Stimulated activated memory B cell treated with anti-CD40 and anti-IgM and Interleukin-4, amounts not matched to agents 10 μg/mL and 1 μg/mL and 100 μg/mL, for 72 hours (primary cell): ENCODE results near the gene TMIGD2.

Experiments
- ATAC-seq: fragments of 150-1000 bp; cut with Tn5 transposase; 2 replicates; pipeline ENCODE4 v1.10.0; 2021
- H3K27ac Mint-ChIP-seq: one replicate; pipeline ENCODE4 v1.8.0; 2022; ENCODE audit warnings: mild to moderate bottlenecking, mixed read lengths
- H3K27me3 Mint-ChIP-seq: one replicate; pipeline ENCODE4 v1.8.0; 2022; ENCODE audit warnings: mixed read lengths
- H3K36me3 Mint-ChIP-seq: one replicate; pipeline ENCODE4 v1.8.0; 2022; ENCODE audit warnings: mixed read lengths
- H3K4me1 Mint-ChIP-seq: one replicate; pipeline ENCODE4 v1.8.0; 2022; ENCODE audit warnings: mixed read lengths
- H3K4me3 Mint-ChIP-seq: one replicate; pipeline ENCODE4 v1.8.0; 2022; ENCODE audit warnings: mild to moderate bottlenecking, moderate library complexity, mixed read lengths
- H3K9me3 Mint-ChIP-seq: one replicate; pipeline ENCODE4 v1.8.0; 2022; ENCODE audit warnings: mixed read lengths

Gene TMIGD2

DNA sequence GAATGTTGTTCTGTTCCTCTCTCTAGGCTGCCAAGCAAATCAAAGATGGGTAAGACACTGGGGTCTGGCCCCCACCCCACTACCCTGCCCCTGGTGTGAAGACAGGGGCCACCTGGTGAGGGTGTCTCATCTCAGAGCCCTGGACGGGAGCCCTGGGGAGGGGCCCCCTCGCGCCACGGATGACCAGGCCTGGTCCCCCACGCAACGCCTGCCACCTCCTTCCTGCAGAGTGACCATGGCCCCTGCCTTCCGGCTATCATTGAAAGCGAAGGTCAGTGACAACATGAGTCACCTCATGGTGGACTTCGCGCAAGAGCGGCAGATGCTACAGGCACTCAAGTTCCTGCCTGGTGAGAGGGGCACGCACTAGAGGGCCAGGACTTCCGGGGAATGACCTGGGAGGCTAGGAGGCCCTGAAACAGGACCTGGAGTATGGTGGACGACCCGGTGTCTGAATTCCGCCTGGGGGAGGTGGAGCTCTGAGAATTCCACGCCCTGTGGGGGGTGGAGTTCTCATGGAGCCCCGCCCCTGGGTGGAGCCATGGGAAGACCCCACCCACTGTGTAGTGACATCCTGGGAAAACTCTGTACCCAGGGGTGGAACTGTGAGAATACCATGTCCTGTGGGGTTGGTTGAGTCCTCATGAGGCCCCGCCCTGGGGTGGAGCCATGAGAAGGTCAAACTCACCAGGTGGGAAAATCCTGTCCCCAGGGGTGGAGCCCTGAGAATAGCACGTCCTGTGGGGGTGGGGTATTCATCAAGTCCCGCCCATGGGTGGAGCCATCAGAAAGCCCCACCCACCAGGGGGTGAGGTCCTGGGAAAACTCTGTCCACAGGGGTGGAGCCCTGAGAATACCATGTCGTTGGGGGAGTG lies 8.3 kb upstream of the TMIGD2 start:
- Mint-ChIP-seq H3K9me3 (no peaks in the 10 kb centered on the region), H3K4me3 (no peak overlapping the region), H3K27ac (no peak overlapping the region), H3K27me3 (peaks cover 17% of the 10 kb centered on the region), H3K4me1 (peaks cover under 1% of the 10 kb centered on the region), H3K36me3 (no peaks in the 10 kb centered on the region)
- ATAC-seq = peak; percentile 39

DNA sequence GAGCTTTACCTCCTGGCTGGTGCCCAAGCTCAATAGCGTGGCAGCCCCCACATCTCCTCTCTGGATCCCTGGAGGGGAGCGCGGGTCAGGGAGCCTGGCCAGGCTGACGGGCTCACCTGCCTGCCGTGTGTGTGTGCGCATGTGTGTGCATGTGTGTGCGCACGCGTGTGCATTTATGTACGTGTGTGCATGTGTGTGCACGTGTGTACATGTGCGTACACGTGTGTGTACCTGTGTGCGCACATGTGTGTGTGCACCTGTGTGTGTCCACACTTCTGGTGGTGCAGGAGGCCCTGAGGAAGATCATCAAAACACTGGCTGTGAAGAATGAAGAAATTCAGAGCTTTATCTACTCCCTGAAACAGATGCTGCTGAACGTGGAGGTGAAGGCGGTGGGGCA lies 3.5 kb upstream of the TMIGD2 start:
- peaks cover 37% of the 10 kb centered on the region for H3K27me3 Mint-ChIP-seq
- peak overlapping the region; percentile 62 for H3K27ac Mint-ChIP-seq
- peak overlapping the region; percentile 68 for H3K4me3 Mint-ChIP-seq
- no peaks in the 10 kb centered on the region for H3K36me3 Mint-ChIP-seq
- H3K4me1 Mint-ChIP-seq = peaks cover 6% of the 10 kb centered on the region
- no peaks in the 10 kb centered on the region for H3K9me3 Mint-ChIP-seq
- ATAC-seq = no peak

DNA sequence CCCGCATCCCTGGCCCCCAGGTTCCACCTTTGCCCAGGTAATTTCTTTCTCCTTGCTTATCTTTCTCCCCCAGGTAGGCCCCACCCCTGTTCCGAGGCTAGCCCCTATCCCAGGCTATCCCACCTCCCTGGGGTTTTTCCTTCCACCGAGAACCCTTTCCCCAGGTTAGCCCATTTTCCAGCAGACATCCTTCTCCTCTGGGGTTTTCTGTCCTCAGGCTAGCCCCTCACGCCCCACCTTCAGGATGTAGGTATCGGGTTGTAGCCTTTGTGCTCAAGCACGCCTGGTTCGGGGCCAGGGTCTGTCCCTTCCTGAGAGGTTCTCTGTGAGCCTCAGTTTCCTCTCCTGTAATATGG lies 3.0 kb upstream of the TMIGD2 start:
- H3K9me3 Mint-ChIP-seq = no peaks in the 10 kb centered on the region
- H3K4me3 Mint-ChIP-seq = peak overlapping the region; percentile 68
- H3K27me3 Mint-ChIP-seq = peaks cover 41% of the 10 kb centered on the region
- ATAC-seq = no peak
- H3K4me1 Mint-ChIP-seq = peaks cover 6% of the 10 kb centered on the region
- H3K27ac Mint-ChIP-seq = peak overlapping the region; percentile 62
- H3K36me3 Mint-ChIP-seq = no peaks in the 10 kb centered on the region

DNA sequence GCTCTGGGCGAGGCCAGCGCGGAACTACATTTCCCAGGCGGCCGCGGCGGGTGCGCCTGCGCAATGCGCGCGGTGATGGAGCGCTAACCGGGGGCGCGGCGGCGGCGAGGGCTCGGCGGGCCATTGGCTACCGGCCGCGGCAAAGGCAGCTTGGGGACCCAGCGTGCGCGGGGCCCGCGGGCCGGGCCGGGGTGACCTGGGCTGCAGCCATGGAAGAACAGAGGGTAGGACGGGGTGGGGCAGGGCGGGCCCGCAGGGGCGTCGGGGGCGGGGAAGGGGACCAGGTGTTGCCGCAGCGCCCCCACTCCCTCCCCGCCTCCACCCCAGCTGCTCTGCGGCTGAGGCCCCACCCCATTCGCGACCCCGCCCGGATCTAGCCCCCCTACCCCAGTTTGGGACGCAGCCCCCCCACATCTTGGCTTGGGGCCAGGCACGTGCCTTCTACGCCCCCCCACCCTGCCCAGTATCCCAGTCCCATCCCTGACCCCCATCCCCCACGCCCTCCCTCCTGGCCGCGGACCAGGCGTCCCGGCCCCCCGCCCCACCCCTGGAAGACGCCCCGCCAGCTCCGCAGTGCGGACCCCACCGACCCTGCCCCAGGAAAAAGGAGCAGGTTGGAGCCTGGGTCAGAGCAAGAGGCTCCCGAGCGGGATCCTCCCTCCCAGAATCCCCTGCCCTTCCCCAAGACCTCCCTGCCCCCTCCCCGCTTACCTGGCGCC lies 2.5 kb upstream of the TMIGD2 start, which contains the start of gene FSD1:
FSD1 (plus strand) TSS at position 61 of the 719 bp plus-strand sequence; CDS start at position 210, 149 bp downstream.
- peak within 1 kb of the TSS; percentile 68 for H3K4me3 Mint-ChIP-seq
- H3K36me3 Mint-ChIP-seq = no peaks in the 10 kb centered on the region
- peak within 1 kb of the TSS; percentile 62 for H3K27ac Mint-ChIP-seq
- peaks cover 43% of the 10 kb centered on the region for H3K27me3 Mint-ChIP-seq
- ATAC-seq = peak; percentile 82
- peaks cover 6% of the 10 kb centered on the region for H3K4me1 Mint-ChIP-seq
- no peaks in the 10 kb centered on the region for H3K9me3 Mint-ChIP-seq

DNA sequence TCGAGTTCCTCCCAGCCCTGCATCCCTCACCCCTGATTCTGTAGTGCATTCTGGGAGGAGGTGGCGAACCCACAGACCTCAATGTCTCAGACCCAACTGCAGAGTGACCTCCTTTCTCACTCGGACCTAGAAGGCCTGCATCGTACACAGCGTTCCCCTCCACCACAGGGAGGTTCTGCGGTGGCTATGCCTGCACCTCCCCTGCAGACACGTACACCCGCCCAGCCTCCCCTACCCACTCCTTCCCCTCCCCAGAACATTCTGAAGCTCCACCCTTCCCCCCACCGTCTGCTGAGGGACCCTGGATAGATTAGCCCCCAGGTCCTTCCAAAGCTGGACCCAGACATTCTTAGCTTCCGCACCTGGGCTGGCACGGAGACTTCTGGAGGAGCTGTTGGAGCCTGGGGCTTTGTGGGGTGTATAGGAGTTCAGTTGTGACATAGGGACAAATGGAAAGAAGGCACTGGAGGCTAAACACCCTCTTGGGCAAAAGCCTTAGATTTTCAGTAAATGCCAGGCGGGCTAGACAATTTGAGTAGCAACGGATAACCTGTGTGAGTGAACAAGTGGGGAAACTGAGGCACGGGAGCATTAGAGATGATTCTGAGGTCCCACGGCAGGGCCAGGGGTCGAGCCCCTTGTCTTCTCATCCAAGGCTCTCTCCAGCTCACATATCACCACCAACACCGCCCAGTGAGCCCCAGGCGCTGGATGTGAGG lies 1.8 kb upstream of the TMIGD2 start:
- H3K4me3 Mint-ChIP-seq = no peak overlapping the region
- H3K4me1 Mint-ChIP-seq = peaks cover 6% of the 10 kb centered on the region
- no peak overlapping the region for H3K27ac Mint-ChIP-seq
- H3K36me3 Mint-ChIP-seq = no peaks in the 10 kb centered on the region
- no peaks in the 10 kb centered on the region for H3K9me3 Mint-ChIP-seq
- no peak for ATAC-seq
- H3K27me3 Mint-ChIP-seq = peaks cover 43% of the 10 kb centered on the region

DNA sequence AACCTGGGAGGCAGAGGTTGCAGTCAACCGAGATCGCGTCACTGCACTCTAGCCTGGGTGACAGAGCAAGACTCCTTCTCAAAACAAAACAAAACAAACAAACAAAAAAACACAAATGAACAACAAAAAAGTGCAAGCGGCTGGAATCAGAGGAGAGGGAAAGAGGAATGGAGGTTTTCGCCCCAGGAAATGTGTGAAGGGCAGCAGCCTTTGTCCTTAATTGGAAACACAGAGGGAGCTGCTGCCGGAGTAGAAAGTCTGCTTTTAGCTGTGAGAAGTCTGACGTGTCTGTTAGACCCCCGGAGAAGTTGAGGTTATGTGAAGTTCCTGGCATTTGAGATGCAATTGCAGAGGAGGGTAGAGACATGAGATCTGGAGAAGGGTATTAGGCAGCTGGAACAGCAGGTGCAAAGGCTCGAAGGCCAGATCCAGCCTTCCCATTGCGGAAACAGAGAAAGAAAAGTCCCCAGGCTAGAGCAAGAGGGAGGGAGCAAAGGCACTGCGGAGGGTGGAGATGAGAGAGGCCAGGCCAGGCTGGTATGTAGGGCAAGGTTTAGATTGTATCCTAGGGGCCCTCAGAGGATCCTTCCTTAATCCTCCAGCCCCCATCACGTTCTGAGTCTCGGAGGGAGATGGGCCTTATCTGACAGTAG lies 473 bp downstream of the TMIGD2 start:
- H3K27ac Mint-ChIP-seq = no peak overlapping the region
- no peak overlapping the region for H3K4me3 Mint-ChIP-seq
- H3K27me3 Mint-ChIP-seq = peaks cover 40% of the 10 kb centered on the region
- H3K9me3 Mint-ChIP-seq = no peaks in the 10 kb centered on the region
- no peaks in the 10 kb centered on the region for H3K36me3 Mint-ChIP-seq
- ATAC-seq = no peak
- H3K4me1 Mint-ChIP-seq = peaks cover 6% of the 10 kb centered on the region

DNA sequence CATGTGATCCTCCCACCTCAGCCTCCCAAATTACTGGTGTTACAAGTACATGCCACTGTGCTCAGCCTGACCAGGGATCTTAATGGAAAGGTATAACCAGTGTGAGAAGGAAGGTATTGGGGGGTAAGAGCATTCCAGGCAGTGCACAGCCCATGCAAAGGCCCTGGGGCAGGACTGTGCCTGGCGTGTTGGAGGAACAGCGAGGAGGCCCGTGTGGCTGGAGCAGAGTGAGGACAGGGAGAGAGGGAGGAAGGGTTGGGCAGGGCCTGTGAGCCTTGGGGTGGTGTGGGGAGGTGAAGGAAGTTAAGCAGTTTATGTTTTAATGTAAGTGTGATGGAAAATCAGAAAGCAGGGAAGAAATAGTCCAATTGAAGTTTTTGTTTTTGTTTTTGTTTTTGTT lies 1.6 kb downstream of the TMIGD2 start:
- H3K4me1 Mint-ChIP-seq = peaks cover 11% of the 10 kb centered on the region
- ATAC-seq = no peak
- H3K27ac Mint-ChIP-seq = no peak overlapping the region
- no peak overlapping the region for H3K4me3 Mint-ChIP-seq
- peaks cover 40% of the 10 kb centered on the region for H3K27me3 Mint-ChIP-seq
- H3K36me3 Mint-ChIP-seq = no peaks in the 10 kb centered on the region
- no peaks in the 10 kb centered on the region for H3K9me3 Mint-ChIP-seq

DNA sequence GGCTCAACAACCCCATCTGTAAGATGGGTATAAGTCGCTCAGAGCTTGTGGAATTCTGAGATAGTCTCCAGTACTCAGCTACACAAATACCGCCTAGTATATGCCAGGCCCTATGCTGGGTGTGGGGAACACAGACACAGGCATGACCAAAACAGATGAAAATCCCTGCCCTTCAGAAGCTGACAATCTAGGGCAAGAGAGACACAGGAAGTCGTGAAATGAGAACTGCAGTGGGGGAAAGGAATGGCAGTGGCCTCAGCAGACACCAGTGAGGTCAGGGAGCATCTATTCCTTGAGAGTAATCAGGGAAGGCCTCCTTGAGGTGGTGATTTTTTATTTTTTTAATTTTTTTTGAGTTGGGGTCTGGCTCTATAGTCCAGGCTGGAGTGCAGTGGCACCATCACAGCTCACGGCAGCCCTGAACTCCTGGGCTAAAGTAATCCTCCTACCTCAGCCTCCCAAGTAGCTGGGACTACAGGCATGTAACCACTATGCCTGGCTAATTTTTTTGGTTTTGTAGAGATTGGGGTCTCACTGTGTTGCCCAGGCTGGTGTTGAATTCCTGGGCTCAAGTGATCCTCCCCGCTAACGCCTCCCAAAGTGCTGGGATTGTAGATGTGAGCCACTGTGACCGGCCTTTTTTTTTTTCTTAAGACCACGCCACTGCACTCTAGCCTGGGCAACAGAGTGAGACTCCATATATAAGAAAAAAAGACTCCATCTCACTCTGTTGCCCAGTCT lies 3.2 kb downstream of the TMIGD2 start:
- peaks cover 45% of the 10 kb centered on the region for H3K27me3 Mint-ChIP-seq
- H3K36me3 Mint-ChIP-seq = no peaks in the 10 kb centered on the region
- H3K9me3 Mint-ChIP-seq = no peaks in the 10 kb centered on the region
- no peak overlapping the region for H3K4me3 Mint-ChIP-seq
- H3K27ac Mint-ChIP-seq = no peak overlapping the region
- peaks cover 5% of the 10 kb centered on the region for H3K4me1 Mint-ChIP-seq
- no peak for ATAC-seq

DNA sequence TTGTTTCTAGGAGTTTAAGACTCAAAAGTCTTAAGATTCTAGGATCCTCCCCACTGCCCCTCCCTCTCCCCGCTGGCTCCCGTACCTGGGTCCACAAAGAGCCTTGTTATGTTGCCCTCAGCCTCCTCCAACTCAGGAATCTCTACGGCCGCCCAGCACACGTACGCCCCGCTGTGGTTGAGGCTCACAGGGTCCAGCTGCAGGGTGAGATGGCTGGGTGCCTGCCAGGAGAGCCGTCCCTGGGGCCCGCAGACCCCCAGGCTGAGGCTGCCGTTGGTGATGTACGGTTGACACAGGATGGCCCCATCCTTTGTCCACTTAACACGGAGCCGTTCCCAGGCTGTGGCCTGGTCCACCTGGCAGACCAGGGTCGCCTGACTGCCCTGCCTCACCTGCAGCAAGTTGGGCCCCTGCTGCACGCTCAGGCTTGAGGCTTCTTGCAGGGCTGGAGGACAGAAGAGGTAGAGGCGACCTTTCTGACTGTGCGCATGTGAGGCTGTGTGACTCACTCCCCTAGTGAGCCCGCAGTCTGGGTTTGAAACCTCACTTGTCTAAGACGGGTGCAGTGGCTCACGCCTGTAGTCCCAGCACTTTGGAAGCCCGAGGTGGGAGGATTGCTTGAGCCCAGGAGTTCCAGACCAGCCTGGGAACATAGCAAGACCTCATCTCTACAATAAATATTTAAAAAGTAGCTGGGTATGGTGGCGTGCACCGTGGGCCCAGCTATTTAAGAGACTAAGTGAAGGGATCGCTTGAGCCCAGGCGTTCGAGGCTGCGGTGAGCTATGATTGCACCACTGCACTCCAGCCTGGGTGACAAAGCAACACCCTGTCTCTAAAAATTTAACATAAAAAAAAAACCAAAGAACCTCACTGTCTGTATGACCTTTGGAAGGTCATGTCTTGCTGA lies 4.0 kb downstream of the TMIGD2 start:
- Mint-ChIP-seq H3K9me3 (no peaks in the 10 kb centered on the region), H3K36me3 (no peaks in the 10 kb centered on the region), H3K4me3 (no peak overlapping the region), H3K27me3 (peaks cover 45% of the 10 kb centered on the region), H3K4me1 (peaks cover 5% of the 10 kb centered on the region), H3K27ac (no peak overlapping the region)
- no peak for ATAC-seq

DNA sequence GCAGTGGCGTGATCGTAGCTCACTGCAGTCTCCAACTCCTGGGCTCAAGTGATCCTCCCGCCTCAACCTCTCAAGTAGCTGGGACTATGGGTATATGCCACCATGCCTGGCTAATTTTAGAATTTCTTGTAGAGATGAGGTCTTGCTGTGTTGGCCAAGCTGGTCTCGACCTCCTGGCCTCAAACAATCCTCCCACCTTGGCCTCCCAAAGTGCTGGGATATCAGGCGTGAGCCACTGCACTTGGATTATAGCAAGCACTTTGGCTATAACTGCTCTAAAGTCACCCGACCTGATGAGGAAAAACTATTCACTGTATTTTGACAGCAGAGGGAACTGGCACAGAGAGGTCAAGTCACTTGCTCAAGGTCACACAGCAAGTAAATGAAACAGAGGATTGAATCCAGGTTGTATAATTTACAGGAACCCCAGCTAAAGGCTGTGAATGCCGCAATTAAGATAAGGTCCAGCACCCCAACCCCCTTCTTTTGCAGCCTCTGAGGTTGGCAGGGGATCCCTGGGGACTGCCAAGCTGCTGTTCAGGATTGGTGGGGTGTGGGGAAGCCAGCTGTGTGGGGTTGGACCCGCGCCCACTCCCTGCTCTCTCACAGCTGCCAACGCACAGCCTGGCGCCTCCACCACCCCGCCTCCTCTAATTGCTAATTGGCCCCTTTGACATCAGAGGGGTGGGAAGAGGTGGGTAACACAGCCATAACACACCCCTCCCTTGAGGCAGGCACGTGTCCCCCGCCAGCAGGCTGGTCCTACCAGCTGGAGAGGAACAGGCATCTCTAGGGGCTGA lies 6.0 kb downstream of the TMIGD2 start:
- H3K36me3 Mint-ChIP-seq = no peaks in the 10 kb centered on the region
- H3K9me3 Mint-ChIP-seq = no peaks in the 10 kb centered on the region
- H3K27ac Mint-ChIP-seq = no peak overlapping the region
- no peak overlapping the region for H3K4me3 Mint-ChIP-seq
- H3K4me1 Mint-ChIP-seq = peaks cover 5% of the 10 kb centered on the region
- ATAC-seq = no peak
- H3K27me3 Mint-ChIP-seq = peaks cover 37% of the 10 kb centered on the region

DNA sequence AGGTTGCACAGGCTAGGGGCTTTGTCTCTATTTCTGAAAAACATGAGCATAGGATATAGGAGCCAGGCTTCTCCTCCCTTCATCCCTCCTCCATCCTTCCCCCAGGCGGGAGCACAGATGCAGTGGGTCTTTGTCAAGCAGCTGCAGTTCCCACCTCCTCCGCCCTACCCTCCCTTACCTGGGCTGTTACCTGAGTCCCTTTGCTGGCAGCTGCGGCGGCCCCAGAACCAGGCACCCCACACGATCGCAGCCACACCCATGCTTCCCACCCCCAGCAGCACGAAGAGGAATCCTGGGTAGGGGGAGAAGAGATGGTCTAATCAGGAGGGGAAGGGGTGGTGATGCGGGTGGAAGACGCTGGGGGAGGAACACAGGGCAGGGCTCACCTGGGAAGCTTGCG lies 7.8 kb downstream of the TMIGD2 start:
- Mint-ChIP-seq H3K27me3 (peaks cover 26% of the 10 kb centered on the region), H3K4me1 (peaks cover 5% of the 10 kb centered on the region), H3K27ac (no peak overlapping the region), H3K4me3 (no peak overlapping the region), H3K9me3 (no peaks in the 10 kb centered on the region), H3K36me3 (no peaks in the 10 kb centered on the region)
- no peak for ATAC-seq

DNA sequence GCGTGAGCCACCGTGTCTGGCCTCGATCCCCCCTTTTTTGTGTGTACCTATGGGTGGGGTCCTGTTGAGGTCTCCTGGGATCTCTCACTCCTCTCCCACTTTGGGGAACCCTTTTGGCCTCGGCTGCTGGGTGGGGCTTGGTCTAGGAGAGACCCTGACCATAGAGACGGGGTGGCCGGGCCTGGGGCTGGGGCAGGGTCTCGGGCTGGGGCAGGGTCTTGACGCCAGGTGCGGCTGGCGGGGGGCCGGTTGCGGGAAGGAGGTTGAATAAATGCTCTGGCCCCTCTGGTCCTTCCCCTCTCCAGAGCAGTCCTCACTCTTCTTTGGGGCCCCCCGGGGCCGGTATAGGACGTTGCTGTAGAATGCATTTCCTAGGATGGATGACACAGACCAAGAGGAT lies 9.7 kb downstream of the TMIGD2 start:
- Mint-ChIP-seq H3K27me3 (peaks cover 38% of the 10 kb centered on the region), H3K27ac (no peak overlapping the region), H3K4me1 (peaks cover 5% of the 10 kb centered on the region), H3K9me3 (no peaks in the 10 kb centered on the region), H3K4me3 (no peak overlapping the region), H3K36me3 (no peaks in the 10 kb centered on the region)
- no peak for ATAC-seq

DNA sequence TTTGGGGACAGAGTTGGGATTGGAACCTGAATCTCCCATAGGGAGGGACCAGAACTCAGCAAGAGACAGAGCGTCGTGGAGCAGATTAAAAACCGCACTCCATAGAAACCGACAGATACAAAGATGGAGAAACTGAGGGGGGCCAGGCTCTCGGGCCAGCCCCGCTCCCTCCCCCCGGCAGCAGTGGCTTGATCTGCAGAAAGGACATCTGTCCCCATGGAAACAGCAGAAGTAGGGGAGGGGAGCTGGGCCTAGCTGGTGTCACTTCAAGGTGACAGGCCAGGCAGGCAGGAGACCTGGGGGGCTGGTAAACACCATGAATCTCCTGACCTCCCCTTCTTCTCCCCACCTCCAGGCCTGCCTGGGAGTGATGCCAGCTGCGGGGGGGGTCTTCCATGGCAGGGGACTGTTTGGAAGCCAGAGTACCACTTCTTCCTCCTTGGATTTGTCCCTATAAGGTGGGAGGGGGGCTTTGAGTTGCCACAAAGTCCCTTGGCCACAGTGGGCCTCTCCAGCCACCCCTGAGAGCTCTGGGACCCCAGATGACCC lies 10.9 kb downstream of the TMIGD2 start:
- H3K27me3 Mint-ChIP-seq = peaks cover 43% of the 10 kb centered on the region
- H3K9me3 Mint-ChIP-seq = no peaks in the 10 kb centered on the region
- no peaks in the 10 kb centered on the region for H3K4me1 Mint-ChIP-seq
- H3K4me3 Mint-ChIP-seq = no peak overlapping the region
- no peak overlapping the region for H3K27ac Mint-ChIP-seq
- no peak for ATAC-seq
- H3K36me3 Mint-ChIP-seq = no peaks in the 10 kb centered on the region
